GM19023 (cell line): ENCODE measurements around the gene NAA38.
A peak's percentile ranks its signal among the peaks of the same experiment; 100 is the strongest.

Experiments
- ATAC-seq: cut with Tn5 transposase; IDR thresholded peaks from one replicate; pipeline ENCODE4 v1.9.1; 2021; ENCODE audit warnings: mild to moderate bottlenecking, moderate library complexity; ENCODE audit not compliant: unreplicated experiment

Gene NAA38, protein sequence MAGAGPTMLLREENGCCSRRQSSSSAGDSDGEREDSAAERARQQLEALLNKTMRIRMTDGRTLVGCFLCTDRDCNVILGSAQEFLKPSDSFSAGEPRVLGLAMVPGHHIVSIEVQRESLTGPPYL

DNA sequence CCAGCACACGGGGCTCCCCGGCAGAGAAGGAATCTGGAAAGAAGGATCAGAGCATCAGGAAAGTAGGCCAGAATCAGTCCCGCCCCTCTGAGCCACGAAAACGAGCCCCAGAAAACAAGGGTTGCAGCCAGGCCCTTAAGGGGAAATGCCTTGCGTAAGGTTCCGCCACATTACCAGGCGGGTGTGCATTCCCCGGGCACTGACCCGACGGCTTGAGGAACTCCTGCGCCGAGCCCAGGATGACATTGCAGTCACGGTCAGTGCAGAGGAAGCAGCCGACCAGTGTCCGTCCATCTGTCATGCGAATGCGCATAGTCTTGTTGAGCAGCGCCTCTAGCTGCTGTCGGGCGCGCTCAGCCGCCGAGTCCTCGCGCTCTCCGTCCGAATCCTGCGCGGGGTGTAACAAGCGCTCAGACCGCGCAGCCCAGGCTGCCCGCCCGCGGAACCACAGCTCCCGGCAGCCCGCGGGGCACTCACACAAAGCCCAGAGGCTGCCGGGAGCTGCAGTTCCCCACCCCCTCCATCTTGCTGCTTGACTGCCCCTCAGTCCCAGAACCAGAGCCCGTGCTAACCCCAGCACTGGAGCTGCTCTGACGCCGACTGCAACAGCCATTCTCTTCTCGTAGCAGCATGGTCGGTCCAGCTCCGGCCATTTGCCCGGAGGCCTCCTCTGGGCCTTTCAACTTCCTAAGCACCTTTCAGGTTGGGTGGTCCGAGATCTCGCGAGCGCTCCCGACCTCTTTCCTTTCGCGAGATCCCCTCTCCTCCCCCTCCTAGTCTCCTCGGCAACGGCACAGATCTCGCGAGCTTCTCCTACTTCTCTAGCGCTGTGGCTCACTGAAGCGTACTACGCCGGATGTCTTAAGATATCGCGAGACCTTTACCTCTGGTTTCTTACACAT lies at the start of gene NAA38:
Gene NAA38, minus strand, starts transcription at position 749 of the 902 bp plus-strand sequence. Its CDS starts 96 bp downstream, at position 653.
- peak; percentile 79 for ATAC-seq

DNA sequence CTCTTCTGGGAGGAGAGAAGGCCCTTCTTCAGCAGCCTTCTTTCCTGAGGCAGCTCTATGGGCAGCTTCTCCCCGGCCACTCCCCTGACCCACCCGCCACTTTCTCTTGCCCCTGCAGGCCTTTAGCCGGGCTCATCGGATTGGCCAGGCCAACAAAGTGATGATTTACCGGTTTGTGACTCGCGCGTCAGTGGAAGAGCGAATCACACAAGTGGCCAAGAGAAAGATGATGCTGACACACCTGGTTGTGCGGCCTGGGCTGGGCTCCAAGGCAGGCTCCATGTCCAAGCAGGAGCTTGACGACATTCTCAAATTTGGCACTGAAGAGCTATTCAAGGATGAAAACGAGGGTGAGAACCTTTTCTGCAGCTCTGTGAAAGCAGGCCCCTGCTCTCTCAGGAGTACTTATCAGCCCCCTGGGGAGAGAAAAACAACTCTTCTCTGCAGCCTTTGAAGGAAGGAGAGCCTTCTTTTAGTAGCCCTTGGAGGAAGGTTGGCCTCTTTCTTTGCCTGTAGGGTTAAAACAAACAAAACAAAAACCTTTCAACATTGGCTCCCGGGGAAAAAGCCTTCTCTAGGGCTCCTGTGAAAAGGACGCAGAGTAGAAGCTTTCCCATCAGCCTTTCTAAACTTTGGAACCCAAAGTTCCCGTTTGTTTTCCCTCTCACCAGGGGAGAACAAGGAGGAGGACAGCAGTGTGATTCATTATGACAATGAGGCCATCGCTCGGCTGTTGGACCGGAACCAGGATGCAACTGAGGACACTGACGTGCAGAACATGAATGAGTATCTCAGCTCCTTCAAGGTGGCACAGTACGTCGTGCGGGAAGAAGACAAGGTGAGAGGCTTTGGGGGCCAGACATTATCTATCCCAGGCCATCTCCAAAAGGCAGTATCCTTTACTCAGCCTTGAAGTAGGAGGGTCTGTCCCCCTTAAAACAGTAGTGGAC lies 46.1 kb upstream of the NAA38 start:
- no peak for ATAC-seq

DNA sequence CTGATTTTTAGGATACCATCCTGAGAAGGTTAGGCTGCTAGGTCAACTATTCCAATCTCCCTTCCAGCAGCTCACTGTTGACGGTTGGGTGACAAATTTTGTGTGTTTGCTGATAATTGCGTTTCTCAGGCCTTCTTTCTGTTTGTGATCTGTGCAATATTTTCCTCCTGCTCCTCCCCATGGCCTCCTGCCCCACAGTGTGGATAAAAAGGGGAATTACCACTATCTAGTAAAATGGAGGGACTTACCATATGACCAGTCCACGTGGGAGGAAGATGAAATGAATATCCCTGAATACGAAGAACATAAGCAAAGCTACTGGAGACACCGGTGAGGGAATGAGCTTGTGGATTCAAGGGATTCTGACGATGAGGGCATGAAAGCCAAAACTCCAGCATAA lies 40.4 kb upstream of the NAA38 start:
- ATAC-seq: no peak

DNA sequence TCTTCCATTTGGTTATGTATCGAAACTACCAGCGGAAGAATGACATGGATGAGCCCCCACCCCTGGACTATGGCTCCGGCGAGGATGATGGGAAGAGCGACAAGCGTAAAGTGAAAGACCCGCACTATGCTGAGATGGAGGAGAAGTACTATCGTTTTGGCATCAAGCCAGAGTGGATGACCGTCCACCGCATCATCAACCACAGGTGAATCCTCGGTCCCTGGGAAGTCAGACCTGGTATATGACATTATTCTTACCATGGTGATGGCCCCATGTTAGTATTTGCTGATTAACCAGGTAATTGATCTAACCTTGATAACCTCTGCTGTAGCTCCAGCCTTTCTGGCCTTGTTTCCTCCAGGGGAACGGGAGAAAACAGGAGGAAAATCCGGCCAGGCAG lies 39.7 kb upstream of the NAA38 start:
- no peak for ATAC-seq

DNA sequence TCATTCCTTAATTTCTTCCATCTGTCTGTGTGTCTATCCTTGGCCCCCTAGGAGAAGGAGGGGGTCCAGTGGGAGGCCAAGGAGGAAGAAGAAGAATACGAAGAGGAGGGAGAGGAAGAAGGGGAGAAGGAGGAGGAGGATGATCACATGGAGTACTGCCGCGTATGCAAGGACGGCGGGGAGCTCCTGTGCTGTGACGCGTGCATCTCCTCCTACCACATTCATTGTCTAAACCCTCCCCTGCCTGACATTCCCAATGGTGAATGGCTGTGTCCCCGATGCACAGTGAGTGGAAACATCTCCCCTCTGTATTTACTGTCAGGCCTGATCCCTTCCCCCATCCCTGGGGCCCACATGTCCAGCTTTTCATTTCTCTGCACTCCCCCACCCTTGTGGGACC lies 37.5 kb upstream of the NAA38 start:
- ATAC-seq: no peak

DNA sequence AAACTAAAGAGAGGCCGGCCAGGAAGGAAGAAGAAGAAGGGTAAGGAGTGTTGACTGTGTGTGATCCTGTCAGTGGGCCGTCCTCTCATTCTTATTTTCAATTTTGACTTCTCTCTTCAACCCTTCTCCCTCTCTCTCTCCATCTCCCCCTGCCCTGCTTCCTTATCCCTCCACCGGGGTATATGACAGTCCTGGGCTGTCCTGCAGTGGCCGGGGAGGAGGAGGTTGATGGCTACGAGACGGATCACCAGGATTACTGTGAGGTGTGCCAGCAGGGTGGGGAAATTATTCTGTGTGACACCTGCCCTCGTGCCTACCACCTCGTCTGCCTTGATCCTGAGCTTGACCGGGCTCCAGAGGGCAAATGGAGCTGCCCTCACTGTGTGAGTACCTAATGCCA lies 36.9 kb upstream of the NAA38 start:
- no peak for ATAC-seq

DNA sequence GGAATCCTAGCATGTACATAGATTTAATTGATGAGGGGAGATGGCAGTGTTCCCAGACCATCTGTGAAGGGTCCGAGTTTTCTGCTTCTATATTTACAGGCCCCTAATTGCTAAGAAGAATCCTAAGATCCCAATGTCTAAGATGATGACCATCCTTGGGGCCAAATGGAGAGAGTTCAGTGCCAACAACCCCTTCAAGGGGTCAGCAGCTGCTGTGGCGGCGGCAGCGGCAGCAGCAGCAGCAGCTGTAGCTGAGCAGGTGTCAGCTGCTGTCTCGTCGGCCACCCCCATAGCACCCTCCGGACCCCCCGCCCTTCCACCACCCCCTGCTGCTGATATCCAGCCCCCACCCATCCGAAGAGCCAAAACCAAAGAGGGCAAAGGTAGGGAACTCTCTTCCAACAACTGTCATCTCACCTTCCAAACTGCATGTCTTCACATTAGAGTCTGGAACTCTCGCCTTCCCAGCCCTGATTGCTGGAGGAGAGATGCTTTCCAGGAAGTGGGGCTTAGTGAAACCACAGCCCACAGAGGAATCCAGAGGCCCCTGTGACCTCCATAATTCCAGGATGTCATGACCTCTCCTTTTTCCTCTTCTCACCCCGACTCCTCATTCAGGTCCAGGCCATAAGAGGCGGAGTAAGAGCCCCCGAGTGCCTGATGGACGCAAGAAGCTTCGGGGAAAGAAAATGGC lies 36.0 kb upstream of the NAA38 start:
- no peak for ATAC-seq

DNA sequence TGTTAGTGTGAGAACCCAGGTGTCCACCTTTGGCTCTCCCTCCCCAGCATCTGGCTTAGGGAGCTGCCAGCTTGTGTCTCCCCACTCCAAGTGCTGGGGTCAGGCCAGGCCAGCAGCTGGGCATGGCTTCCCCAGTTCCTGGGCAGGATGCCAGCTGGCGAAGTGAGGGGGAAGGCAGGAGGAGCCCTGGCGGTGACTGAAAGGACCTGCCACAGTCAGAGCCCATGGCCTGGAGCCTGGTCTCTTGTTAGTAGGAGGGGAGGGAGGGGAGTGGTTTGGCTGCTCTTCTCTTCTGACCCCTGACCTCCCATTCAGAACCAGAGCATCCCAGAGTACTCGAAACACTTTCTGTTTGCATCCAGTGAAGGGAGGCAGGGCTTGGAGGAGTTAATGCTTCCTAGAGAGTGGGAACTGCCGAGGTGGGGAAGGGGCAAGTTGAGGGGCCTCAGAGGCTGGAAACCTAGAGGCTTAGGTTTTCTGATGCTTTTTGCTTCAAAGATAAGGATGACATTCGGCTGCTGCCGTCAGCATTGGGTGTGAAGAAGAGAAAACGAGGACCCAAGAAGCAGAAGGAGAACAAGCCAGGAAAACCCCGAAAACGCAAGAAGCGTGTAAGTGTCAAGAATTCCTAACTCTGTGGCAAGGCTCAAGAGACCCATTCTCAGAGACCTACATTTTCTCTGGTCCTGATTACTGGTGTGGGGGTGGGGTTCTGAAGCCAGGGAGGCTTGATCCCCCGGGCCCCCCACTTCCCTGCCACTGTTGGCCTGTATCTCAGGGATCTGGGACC lies 32.0 kb upstream of the NAA38 start:
- no peak for ATAC-seq

DNA sequence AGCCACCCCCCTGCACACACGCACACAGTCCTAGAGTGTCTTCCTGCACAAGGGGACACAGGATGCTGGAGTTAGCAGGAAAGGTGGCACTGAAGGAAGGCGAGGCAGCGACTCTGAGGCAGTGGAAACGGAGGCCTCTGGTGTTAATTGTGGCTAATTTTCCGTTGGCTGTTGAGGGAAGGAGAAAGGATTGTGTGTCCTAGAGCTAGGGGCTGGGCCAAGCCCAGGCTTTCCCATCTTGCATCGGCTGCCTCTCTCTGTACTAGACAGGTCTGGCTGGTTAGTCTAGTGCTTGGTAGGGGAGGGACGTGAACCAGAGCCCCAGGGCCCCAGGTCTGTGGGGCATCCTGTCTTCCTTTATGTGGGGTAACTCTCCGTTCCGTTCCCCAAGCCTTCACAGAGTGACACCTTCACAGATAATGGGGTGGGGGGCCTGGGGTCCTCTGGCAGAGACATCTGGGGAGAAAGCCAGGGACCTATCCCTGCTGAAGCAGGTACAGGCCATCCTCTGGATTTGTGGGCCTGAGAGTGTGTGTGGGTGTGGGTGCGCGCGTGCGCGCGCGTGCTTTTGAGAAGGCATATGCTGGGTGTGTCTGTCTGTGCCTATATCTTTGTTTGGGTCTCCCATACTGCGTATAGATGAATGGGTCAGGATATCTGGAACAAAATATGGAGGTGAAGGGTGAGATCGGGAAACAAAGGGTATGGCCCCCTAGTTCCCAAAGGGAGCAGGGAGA lies 31.0 kb upstream of the NAA38 start, which contains the start of gene CHD3:
Gene CHD3, plus strand, starts transcription at position 606 of the 737 bp plus-strand sequence. CDS start 212 bp downstream, outside the sequence.
- no peak for ATAC-seq

DNA sequence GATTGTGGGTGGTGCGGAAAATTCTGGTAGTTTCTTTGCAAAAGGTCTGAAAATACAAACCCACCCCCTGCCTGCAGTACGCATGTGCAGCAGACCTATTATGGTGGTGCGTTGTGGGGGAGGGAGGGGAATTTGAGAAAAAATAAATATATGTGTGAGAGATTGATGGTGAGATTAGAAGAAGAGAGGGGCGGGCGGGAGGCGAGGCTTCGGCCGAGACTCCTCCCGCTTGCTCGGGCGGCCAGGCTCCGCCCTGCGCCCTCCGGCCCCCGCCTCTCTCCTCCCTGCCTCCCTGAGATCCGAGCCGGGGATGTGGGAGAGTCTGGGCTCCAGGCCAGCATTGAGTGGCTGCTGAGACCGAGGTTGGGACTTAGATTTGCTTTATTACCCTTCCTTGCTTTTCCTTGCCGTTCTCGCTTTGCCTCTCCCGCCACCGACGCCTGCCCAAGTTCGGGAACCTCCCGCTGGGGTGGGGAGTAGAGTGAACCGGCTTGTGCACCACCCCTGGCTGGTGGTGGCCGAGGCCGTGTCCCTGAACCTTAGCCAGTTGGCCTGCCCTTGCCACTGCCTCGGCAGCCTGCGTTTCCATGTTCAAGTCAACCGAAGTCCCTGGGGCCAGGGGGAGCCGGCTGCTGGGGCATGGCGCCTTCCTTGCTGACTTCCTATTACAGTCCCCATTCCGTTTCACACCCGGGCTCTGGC lies 30.3 kb upstream of the NAA38 start:
- no peak for ATAC-seq

DNA sequence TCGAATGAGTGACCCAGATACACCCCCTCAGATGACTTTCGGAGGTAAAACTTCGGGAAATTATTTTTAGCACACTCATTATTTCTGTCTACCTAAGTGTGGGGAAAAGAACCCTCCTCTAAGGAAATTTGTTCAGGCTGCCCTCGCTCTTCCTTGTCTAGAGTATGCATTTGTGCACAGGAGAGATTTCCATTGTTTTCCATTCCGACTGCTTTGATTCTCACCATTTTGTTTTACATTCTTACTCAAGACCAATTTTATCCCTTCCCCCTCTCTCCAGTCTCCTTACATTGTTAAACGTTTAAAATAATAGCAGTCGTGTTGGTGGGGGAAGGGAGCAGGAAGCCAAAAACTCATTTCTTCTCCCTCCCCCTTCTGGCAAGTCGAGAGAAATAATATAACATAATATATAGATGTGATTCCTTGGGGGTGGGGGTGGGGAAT lies 29.7 kb upstream of the NAA38 start:
- no peak for ATAC-seq

DNA sequence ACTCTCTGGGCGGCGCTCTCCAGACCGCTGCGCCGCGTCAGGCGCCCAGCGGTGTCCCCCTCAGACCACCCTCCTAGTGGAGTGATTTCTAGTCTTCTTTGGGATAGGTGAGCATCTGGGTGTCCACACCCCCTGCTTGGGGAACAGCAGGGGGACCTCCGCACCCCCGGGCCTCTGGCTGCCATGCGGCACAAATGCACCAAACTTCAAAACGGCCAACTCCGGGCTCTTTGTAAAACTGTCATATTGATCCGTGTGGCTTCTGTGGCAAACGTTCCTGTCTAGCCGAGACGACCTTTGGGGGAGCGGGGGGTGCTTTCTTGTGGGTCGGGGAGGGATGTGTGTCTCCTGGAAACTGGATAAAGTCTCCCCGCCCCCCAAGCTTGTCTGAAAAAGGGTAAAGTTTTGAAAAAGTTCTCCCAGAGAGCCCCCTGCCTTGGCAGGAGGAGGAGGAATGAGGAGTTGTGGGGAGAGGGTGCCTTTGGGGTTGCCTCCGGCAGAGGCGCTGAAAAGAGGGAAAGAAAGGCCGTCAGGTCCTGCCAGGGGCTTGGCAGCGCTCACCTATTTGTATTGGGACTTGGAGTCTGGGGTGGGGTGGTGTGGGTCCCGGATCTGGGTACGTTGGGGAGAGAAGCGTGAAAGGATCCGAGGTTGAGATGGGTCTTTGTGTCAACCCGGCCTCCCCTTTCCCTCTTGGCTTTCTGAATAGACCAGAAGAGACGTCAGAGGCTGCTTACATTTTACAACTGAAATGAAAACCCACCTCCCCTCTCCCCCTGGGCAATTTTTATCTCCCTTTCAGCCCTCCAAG lies 29.1 kb upstream of the NAA38 start:
- no peak for ATAC-seq

DNA sequence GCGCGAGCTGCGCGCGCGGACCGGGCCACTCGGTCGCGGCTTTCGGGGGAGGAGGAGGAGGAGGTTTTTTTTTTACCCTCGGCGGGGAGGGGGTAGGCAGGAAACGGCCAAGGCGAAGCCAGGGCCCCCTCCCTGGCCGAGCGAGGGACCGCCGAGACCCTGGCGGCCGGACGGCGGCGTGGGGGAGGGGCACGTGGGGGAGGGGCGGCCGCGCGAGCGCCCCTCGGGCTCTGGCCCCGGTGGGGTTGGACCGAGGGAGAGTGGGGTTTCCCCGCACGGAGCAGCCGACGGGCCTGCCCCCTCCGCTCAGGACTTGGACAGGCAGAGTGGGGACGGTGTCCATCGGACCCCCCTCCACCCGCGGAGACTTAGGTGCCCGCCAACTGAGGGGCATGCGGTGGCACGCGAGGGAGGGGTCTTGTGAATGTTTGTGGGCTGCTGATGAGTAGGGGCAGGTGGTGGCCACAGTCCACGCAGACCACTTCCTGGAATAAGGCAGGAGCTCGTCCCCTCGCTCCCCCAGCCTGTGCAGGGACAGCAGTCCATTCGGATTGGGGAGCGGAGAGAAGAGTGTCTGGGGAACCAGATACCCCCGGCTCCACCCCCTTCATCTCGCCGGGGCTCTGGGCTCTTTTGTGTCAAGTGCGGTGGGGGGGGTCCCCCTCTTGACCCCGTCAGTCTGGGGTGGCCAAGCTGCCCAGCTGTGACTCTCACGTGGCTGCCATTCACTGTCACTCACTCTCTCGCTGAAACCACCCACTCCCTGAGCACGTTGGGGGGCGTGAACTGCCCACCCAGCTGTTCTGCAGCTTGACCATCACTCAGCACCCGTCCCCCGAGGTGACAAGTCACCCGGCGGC lies 28.2 kb upstream of the NAA38 start:
- ATAC-seq: no peak

DNA sequence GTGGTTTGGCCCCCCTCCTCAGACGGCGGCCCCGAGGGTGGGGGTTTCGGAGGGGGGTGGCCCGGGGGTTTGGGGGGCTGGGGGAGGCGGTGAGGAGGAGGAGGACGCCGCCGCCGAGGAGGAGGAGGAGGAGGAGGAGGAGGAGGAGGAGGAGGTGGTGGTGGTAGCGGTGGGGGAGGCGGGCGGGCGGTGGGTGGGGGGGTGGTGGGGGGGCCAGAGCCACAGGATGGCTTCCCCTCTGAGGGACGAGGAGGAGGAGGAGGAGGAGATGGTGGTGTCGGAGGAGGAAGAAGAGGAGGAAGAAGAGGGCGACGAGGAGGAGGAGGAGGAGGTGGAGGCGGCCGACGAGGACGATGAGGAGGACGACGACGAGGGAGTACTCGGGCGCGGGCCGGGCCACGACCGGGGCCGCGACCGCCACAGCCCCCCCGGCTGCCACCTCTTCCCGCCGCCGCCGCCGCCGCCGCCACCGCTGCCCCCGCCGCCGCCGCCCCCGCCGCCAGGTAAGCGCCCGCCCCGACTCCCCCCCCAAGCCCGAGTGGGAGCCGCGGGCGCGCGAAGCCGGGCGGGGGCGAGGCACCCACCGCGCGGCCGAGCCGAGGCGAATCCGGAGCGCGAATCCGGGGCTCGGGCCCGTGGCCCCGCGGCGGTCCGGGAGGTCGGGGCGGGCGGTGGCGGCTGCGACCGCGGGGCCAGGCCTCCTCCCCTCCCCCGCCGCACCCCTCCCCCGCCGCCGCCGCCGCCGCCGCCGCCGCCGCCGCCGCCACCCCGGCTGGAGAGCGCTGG lies 27.4 kb upstream of the NAA38 start:
- ATAC-seq: no peak

DNA sequence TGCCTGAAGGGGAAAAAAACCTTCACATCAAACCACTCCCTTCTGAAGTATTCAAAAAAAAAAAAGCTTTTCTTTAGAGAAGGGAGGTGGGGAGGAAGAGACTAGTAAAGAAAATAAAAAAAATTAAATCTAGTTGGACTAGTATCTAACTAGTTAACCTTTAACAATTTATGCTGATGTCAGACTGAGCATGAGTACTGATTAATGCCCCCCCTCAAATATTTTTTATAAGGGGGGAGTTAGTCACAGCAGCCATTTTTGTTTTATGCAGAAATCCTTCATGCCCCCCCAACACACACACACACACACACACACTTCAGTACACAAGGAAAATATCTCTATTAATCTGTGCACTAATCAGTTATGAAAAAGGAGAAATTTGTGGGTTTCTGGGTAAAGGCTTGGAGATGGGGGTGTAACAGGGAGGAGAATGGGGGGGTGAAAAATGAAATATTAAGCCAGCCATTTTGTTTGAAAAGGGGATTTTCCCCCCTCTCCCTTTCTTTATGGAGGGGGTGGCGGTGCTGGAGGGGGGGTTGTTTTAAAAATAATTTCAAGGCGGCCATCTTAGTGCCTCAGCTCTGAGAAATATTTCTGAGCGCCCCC lies 26.5 kb upstream of the NAA38 start:
- no peak for ATAC-seq

DNA sequence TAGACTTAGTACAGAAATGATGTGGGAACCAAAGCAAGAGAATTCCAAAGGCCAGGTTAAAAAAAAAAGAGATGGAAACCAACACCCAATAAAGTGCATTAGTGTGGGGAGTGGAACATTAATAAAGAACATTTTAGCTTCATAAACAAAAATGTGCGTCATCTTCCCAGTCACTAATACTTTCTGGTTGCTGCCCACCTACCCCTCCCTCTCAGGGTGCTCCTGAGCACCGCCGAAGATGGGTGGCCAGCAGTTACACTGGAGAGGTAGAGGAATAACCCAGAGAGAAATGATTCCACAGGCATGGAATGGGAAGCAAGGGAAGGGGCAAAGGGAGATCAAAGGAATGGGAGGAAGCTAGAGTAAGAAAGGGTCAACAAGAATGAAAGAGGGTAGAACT lies 25.3 kb upstream of the NAA38 start:
- ATAC-seq: no peak
